ENCODE data around the gene SRF.

SRF gene

DNA sequence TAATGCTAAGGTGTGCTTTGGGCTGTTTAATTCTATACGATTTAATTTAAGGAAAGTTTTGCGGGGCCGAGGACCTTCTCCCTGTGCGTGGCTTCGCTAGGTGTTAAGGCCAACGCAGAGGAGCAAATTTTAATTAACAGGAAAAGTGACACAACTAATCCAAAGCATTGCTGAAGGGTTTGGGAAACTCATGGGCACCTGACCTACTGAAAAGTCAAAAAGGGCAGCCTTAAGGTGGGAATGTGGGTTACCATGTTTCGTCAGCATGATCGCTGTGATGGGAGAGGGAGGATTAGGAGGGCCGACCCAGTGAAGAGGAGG is 10.5 kb downstream of the SRF start:
- DNase-seq = no peak

DNA sequence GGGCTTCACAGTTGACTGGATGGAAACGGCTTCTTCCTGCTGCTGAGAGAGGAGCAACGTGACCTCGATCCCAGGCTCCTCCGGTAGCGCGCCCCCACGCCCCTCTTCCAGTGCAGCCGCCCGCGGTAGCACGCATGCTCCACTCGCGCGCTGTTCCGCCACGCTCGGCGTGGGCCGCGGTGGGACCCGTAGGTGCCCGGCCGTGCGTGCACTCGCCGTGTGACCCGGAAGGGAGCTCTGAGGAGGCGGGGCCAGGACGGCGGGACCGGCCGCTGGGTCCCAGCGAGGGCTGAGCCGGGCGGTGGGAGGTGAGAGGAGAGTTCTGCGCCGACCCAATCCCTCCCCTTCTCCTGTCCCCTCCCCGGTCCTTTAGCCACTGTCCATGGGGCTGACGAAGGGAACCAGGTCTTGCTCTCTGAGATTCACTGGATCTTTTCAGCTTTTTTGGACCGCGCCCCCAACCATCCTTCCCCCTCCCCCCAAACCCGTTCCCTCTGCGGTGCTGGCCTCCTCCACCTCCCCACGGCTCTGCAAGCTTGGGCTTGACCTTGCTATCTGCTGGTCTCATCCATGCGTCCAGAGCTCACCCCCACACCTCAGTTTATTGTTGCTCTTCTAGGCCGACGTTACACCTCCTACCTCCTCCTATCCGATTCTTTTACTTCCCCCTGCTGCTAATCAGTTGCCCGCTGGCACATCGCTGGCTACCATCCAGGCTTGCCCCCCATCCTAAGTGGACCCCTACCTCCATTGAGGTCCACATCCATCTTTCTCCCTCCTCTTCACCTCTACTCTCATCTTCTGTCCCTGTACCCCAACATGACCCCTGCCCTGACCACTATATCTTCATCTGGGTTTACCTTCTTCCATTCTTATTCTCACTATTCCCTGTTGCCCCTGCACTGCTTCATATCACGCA is 11.1 kb downstream of the SRF start, which contains the start of gene CUL9:
CUL9 (plus strand) TSS at position 255 of the 919 bp plus-strand sequence. CDS start 2,115 bp downstream, outside the sequence.
- DNase-seq = peak in 55 of 56 donors; percentile 14 to 90 (median 75)

DNA sequence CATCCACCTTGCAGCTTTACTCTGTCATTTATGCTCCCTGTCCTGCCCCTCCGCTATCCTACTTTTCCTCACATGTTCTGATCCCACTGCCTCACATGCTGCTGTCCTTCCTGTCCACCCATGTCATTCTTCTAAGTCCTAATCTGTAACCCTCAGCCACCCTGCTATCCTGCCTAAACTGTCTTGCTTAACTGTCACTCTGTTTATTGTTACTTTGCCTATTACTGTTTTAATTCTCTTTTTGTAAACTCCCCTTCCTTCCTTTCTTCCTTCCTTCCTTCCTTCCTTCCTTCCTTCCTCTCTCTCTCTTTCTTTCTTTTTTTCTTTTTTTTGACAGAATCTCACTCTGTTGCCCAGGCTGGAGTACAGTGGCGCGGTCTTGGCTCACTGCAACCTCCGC is 12.4 kb downstream of the SRF start:
- DNase-seq = no peak

DNA sequence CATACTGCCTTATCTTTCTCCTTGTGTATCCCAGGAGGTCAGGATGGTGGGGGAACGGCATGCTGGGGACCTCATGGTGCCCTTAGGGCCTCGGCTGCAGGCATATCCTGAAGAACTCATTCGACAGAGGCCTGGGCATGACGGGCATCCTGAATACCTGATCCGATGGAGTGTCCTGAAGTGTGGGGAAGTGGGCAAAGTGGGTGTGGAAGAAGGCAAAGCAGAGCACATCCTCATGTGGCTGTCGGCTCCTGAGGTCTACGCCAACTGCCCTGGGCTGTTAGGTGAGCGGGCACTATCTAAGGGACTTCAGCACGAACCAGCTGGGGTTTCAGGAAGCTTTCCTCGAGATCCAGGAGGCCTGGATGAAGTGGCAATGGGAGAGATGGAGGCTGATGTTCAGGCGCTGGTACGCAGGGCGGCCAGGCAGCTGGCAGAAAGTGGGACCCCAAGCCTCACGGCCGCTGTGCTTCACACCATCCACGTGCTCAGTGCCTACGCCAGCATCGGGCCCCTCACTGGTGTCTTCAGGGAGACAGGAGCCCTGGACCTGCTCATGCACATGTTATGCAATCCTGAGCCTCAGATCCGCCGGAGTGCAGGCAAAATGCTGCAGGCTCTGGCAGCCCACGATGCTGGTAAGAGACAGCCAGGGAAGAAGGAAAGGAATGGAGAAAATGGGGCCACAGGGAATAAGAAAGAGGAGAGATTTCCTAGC is 13.4 kb downstream of the SRF start:
- peak in 8 of 56 donors; percentile 7 to 31 (median 16) for DNase-seq

DNA sequence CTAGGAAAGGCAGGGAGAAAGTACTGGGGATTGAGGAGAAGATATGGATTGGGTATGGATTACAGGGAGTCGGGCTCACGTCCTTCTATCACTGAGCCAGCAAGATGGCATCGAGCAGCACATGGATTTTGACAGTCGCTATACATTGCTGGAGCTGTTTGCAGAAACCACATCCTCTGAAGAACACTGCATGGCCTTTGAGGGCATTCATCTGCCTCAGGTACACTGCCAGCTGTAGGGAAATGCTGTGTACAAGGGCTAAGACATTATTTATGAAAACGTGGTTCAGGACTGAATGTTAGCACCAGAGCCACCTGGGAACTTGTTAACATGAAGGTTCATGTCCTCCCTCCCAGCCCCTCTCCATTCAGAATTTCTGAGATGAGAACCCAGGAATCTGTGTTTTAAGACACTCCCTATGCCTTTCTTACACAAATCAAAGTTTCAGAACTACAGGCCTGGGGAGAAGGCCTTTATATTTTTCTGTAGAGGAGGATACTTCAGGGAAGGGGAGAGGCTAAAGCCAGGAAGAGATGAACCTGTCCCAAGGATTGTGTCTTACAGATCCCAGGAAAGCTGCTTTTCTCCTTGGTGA is 14.4 kb downstream of the SRF start:
- DNase-seq = no peak

DNA sequence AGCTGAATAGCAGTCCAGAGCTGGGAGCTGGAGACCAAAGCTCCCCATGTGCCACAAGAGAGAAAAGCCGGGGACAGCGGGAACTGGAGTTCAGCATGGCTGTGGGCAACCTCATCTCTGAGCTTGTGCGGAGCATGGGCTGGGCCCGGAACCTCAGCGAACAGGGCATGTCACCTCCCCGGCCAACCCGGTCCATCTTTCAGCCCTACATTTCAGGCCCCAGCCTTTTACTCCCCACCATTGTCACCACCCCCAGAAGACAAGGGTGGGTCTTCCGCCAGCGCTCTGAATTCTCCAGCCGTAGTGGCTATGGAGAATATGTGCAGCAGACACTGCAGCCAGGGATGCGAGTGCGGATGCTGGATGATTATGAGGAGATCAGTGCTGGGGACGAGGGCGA is 14.9 kb downstream of the SRF start:
- no peak for DNase-seq

DNA sequence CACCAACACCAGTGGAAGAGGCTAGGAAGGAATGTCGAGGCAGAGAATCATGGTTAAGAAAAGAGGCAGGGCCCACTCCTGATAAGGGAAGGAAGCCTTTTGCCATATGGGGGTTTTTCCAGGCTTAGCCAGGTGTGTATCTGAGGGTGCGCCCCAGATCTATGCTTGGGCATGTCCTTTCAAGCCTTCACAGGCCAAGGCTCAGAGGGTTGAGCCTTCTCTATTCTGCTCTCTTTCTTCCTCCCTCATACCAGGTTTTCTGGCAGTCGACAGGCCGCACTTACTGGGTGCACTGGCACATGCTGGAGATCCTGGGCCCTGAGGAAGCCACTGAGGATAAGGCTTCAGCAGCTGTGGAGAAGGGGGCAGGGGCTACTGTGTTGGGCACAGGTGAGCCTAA is 15.6 kb downstream of the SRF start:
- no peak for DNase-seq

DNA sequence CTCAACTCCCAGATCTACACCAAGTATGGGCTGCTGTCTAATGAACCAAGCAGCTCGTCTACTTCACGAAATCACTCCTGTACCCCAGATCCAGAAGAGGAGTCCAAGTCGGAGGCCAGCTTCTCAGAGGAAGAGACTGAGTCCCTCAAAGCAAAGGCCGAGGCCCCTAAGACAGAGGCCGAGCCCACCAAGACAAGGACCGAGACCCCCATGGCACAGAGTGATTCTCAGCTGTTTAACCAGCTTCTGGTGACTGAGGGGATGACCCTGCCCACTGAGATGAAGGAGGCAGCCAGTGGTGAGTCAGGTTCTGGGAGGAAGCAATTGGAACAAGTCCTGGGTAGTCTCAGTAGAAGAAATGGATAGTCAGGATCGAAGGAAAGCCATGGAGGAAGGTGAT is 16.8 kb downstream of the SRF start:
- DNase-seq = no peak

DNA sequence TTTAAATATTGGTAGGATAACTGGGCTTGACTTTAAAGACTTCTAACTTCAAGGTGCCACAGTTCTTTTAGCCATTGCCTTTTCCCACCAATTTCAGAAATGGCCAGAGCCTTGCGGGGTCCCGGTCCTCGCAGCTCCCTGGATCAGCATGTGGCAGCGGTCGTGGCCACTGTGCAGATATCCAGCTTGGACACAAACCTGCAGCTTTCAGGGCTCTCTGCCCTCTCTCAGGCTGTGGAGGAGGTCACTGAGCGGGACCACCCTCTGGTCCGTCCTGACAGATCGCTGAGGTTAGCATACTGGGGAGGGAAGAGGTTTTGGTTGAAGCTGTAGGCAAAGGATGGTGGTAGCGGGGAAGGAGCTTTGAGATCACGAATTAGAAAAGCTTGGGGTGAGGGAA is 17.4 kb downstream of the SRF start:
- DNase-seq = no peak

DNA sequence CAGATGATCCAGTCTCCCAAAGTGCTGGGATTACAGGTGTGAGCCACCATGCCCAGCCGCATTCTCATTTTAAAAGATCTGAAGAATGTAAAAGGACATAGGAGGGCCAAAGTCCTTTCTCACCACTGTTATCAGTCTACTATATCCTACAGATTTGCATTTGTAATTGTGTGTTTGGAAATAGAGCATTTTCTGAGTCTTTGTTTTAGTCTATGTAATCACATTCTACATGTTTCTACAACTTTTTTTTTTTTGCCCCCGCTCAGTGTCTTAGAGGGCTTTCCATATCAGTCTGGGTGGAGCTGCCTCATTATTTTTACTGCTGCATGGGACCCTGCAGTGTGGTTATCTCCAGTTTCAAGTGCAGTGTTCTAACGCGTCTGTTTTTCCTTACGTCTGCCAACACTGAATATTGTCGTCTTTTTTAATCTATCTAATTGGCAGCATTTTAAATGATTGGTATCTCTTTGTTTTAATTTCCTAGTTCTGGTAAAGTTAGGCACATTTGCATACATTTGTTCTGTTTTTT is 18.8 kb downstream of the SRF start:
- no peak for DNase-seq

DNA sequence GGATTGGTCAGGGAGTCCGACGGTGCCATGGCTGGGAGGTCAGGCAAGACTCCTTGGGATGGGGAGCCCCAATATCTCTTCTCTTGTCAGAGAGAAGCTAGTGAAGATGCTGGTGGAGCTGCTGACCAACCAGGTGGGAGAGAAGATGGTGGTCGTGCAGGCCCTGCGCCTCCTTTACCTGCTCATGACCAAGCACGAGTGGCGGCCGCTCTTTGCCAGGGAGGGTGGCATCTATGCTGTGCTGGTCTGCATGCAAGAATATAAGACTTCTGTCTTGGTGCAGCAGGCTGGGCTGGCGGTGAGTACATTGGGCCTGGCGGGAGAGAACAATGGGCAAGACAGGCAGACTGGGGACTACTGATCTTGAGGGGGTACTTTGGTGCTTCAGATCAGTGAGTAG is 21.8 kb downstream of the SRF start:
- DNase-seq = no peak

DNA sequence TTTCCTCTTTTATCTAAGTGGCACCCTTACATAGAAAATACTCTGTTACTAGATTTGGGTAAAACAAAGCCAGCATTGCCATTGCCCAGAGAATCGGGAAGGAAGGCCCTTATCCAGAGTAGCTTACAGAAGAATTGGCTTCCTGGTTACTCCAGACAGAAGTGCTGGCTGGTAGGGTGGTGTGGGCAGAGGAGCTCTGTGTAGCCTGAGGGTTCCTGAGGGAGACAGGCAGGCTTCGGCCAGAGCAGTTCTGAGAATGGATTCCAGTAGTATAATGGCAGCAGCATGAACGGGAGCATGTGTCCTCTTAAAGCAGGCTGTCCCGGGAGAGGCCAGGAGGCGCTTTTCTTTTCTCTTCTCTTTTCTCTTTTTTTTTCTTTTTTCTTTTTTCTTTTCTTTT is 22.9 kb downstream of the SRF start:
- no peak for DNase-seq

DNA sequence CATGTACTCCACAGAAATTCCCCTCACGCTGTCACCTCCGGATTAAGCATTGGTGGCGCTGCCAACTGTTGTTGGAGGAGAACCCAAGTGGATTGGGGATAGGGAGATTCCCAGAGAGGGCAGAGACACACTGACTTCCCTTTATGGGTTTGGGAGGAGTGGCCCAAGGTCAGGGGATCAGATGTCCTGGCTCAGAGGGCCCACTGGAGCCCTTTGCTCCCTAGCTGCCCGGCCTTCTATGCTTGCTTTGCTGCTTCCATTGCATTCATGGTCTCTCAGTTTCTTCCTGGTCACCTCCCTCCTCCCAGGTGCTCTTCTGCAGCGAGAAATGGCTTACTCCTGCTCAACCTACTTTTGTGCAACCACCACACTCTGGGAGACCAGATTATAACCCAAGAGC is 25.3 kb downstream of the SRF start:
- no peak for DNase-seq

DNA sequence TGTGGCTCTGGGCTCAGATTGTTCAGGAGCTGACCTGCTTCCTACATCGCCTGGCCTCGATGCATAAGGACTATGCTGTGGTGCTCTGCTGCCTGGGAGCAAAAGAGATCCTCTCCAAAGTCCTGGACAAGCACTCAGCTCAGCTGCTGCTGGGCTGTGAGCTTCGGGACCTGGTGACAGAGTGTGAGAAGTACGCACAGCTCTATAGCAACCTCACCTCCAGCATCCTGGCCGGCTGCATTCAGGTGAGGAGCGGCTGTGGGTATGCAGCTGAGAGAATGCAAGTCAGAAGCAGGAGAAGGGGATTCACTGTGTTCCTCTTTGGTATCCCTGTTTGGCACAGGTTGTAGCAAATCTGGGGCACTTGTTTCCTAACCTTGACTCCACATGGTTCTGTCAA is 28.8 kb downstream of the SRF start:
- DNase-seq = no peak

DNA sequence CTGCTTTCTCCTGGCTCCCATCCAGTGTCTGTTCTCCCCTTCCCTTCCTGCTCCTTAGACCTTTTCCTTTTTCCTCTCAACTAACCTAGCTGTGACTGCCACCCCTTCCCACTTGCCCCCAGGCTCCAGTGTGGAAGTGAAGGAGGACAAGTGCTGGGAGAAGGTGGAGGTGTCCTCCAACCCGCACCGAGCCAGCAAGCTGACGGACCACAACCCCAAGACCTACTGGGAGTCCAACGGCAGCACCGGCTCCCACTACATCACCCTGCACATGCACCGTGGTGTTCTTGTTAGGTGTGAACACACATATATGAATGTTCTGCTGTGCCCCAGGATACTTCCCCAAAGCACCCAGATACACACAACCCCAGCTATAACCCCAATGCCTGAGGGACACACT is 29.5 kb downstream of the SRF start:
- no peak for DNase-seq

DNA sequence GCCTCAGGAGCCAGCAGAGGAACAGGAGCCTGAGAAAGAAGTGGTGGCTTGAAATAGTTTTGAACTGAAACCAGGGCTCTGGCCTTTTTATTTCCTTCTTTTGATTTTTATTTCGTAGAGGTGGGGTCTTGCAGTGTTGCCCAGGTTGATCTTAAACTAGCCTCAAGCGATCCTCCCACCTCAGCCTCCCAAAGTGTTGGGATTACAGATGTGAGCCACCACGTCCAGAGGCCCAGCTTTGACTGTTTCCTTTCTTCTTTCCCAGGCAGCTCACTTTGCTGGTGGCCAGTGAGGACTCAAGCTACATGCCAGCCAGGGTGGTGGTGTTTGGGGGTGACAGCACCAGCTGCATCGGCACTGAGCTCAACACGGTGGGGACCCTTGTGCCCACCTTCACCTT is 31.4 kb downstream of the SRF start:
- DNase-seq = no peak

DNA sequence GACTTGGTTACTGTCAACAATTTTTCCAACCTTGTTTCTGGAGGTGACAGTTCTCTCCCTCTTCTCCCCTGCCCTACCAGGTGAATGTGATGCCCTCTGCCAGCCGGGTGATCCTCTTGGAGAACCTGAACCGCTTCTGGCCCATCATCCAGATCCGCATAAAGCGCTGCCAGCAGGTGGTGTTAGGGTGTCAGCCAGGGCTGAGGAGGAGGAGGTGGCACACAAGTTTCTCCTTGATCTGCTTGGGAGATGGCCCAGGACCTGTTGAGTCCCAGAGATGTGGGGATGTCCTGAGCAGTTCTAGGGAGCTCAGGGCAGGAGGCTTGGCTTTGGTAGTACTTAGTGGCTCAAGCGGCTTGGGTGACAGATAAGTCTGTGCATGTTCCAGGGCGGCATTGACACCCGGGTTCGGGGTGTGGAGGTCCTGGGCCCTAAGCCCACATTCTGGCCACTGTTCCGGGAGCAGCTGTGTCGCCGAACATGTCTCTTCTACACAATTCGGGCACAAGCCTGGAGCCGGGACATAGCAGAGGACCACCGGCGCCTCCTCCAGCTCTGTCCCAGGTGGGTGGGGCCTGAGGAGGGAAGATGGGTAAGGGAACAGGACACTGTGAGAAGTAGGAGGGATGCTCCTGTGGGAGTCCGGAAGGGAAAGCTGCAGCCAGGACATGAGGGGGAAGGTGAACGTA is 32.1 kb downstream of the SRF start:
- DNase-seq = no peak

DNA sequence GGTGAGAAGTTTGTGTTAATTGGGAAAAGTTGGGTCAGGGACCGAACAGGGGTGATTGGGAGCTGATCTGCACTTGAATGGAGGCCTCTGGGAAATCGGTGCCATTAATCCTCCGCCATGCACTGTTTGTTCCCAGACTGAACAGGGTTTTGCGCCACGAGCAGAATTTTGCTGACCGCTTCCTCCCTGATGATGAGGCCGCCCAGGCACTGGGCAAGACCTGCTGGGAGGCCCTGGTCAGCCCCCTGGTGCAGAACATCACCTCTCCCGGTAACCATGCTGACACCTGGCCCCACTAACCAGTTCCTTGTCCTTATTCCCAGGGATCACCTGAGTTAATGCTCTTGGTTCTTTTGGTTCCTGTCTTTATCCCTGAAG is 32.6 kb downstream of the SRF start:
- DNase-seq = no peak

DNA sequence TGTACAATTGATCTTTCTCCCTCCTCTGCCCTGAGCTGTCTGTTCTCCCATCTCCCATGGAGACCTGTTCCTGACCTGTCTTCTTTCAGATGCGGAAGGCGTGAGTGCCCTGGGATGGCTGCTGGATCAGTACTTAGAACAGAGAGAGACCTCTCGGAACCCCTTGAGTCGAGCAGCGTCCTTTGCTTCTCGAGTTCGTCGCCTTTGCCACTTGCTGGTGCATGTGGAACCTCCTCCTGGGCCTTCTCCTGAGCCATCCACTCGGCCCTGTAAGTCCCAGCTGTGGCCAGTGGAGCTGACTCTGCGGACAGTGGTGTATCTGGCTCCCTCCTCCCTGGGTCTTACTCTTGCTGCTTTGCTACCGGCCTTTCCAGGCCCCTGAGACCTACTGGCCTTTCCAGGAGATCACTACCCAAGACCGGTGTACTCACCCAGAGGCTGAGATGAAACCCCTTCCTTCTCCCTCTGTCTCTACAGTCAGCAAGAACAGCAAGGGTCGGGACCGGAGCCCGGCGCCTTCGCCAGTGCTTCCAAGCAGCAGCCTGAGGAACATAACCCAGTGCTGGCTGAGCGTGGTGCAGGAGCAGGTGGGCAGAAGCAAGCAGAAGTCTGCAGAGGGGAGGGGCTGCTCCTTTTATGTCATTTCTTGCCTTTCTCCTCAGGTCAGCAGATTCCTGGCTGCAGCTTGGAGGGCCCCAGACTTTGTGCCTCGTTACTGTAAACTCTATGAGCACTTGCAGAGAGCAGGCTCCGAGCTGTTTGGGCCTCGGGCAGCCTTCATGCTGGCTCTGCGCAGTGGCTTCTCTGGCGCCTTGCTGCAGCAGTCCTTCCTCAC is 33.4 kb downstream of the SRF start:
- no peak for DNase-seq

DNA sequence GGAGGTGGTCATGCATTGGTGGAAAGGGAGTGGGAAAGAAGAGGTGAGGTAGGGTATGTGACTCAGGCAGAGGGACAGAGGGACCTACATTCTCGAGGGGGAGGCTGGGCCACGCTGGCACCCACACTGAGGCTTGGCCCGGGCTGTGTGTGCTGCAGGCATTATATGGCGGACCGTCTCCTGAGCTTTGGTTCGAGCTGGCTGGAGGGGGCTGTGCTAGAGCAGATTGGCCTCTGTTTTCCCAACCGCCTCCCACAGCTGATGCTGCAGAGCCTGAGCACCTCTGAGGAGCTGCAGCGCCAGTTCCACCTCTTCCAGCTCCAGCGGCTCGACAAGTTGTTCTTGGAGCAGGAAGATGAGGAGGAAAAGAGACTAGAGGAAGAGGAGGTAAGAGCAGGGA is 34.8 kb downstream of the SRF start:
- DNase-seq = no peak

DNA sequence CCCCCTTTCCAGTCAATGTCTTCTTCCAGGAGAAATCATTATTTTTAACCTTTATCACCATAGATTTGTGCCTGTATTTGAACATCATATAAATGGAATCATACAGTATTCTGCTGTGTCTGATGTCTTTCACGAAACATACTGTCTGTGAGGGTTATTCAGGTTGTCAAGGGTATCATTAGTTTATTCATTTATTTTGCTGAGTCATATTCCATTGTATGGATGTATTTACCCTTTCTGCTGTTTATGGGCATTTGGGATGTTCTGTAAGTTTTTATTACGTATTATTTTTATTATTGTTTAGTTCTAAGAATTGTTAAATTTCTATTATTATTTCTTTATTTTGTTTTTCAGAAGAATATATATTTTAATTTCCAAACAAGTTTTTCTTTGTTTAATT is 36.2 kb downstream of the SRF start:
- no peak for DNase-seq

Measured in amygdala (tissue), 56 donors.